Measurements from ENCODE around the gene RBMS3. TPM values are rescaled to one million over a fixed set of nuclear protein-coding genes. Genes with fewer than 3 reads are reported as not detected.

The RBMS3 gene
- total and polyA plus RNA-seq, 2 experiments from 2014 or later, result 3.2 to 7.4 TPM

GRCh38 chr3:29741231-29741630, 460.4 kb downstream of the RBMS3 start (continued):
- TF ChIP-seq REST (IDR thresholded peaks at IDR 0.05; ENCODE audit: unreplicated experiment), result no peak
- no peak for TF ChIP-seq ZNF331 (CRISPR knock-in tag; IDR thresholded peaks at IDR 0.05; ENCODE audit: low read depth)
- TF ChIP-seq CREB1 (CRISPR knock-in tag; IDR thresholded peaks at IDR 0.05; ENCODE audit: low read depth), result no peak

- no peak overlapping the region for H3K27ac ChIP-seq (ENCODE audit: low read depth)
- no peak for ATAC-seq
- peaks cover 19% of the 10 kb centered on the region for H3K4me1 ChIP-seq (ENCODE audit: insufficient read depth)
- TF ChIP-seq EZH2phosphoT487 (IDR thresholded peaks at IDR 0.05; ENCODE audit: unreplicated experiment) (no peak), JUNB (IDR thresholded peaks at IDR 0.05; ENCODE audit: unreplicated experiment) (no peak), ZNF462 (CRISPR knock-in tag; IDR thresholded peaks at IDR 0.05) (no peak), ZNF114 (CRISPR knock-in tag; IDR thresholded peaks at IDR 0.05) (no peak), REST (IDR thresholded peaks at IDR 0.05; ENCODE audit: unreplicated experiment) (no peak), POLR2AphosphoS5 (IDR thresholded peaks at IDR 0.05; ENCODE audit: low read depth) (no peak), STAT1 (IDR thresholded peaks at IDR 0.05; ENCODE audit: unreplicated experiment) (no peak)
Measured at GRCh38 chr3:29745232-29745870, 464.5 kb downstream of the RBMS3 start.

More at GRCh38 chr3:29745232-29745870, 464.5 kb downstream of the RBMS3 start:
- no peak overlapping the region for H3K4me3 ChIP-seq
- no peaks in the 10 kb centered on the region for H3K9me3 Mint-ChIP-seq
- H3K4me3 Mint-ChIP-seq, result no peak overlapping the region
- H3K27me3 ChIP-seq (ENCODE audit: insufficient read depth), result no peaks in the 10 kb centered on the region
- no peaks in the 10 kb centered on the region for H4K20me1 ChIP-seq (replicated peaks; ENCODE audit: insufficient read depth)
- no peaks in the 10 kb centered on the region for H3K36me3 ChIP-seq (ENCODE audit: insufficient read depth)
- no peak overlapping the region for H3K27ac Mint-ChIP-seq
- DNase-seq (ENCODE audit: low spot score), result no peak
- H3K36me3 Mint-ChIP-seq (ENCODE audit: low read depth), result no peaks in the 10 kb centered on the region
- no peak overlapping the region for H2AFZ ChIP-seq
- H3K4me1 Mint-ChIP-seq, result peaks cover 19% of the 10 kb centered on the region
- H3K4me2 ChIP-seq, result no peak overlapping the region
- no peaks in the 10 kb centered on the region for H3F3A ChIP-seq (replicated peaks; ENCODE audit: low read depth)
- no peaks in the 10 kb centered on the region for H3K9me2 ChIP-seq (ENCODE audit: insufficient read depth)
- no peaks in the 10 kb centered on the region for H3K79me2 ChIP-seq (replicated peaks; ENCODE audit: insufficient read depth)
- no peaks in the 10 kb centered on the region for H3K27me3 Mint-ChIP-seq (ENCODE audit: insufficient read depth, low read depth, poor library complexity)
